HG03103 (cell line): ENCODE data around the gene LSM14B.
A peak's percentile ranks its signal among the peaks of the same experiment; 100 is the strongest.

Experiments used
- ATAC-seq: cut with Tn5 transposase; IDR thresholded peaks from one replicate; pipeline ENCODE4 v1.9.1; 2021; ENCODE audit warnings: low read depth; ENCODE audit not compliant: unreplicated experiment

LSM14B gene

DNA sequence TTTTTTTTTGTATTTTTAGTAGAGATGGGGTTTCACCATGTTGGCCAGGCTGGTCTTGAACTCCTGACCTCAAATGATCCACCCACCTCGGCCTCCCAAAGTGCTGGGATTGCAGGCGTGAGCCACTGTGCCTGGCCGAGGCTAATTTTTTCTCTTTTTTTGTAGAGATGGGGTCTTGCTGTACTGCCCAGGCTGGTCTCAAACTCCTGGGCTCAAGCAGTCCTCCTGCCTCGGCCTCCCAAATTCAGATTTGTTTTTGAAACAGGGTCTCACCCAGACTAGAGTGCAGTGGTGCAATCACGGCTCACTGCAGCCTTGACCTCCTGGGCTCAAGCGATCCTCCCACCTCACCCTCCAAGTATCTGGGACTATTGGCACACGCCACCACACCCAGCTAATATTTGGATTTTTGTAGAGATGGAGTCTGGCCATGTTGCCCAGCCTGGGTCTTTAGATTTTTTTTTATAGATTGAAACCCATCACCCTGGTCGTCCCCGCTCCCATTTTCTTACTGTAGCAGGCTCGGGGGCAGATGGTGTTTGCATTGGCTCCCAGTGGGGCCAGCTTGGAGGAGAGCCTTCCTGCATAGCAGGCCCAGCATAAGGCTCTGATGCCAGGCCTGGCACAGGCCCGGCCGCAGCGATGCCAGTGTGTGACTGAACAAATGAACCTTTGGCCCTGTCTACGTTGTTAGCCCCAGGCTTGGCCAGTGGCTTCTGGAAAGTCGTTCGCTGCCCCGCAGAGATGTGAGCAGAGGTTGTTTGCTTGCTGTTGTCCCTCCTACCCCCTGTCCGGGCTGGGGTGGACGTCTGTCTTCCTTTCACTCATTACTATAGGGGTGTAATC lies 56.3 kb downstream of the LSM14B start:
- no peak for ATAC-seq

GRCh38 chr20:62179162-62179504 lies 56.9 kb downstream of the LSM14B start:
- ATAC-seq, result no peak

DNA sequence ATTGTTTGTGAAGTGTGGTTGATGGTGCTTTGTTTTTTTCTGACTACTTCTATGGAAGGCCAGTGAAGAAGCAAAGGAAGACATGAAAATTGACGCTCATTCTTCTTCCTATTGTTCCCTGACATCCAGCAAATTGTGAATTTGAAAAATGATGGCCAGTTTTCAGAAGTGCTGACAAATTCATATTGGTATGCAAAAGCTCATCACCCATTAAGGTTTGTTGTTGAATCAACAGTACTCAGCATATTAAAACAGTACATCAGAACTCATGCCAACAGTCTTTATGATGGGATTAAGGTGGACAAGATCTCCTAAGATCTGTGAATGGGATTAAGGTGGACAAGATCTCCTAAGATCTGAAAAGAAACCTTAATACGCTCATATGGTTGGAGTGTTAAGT lies 59.5 kb downstream of the LSM14B start:
- ATAC-seq, result no peak

DNA sequence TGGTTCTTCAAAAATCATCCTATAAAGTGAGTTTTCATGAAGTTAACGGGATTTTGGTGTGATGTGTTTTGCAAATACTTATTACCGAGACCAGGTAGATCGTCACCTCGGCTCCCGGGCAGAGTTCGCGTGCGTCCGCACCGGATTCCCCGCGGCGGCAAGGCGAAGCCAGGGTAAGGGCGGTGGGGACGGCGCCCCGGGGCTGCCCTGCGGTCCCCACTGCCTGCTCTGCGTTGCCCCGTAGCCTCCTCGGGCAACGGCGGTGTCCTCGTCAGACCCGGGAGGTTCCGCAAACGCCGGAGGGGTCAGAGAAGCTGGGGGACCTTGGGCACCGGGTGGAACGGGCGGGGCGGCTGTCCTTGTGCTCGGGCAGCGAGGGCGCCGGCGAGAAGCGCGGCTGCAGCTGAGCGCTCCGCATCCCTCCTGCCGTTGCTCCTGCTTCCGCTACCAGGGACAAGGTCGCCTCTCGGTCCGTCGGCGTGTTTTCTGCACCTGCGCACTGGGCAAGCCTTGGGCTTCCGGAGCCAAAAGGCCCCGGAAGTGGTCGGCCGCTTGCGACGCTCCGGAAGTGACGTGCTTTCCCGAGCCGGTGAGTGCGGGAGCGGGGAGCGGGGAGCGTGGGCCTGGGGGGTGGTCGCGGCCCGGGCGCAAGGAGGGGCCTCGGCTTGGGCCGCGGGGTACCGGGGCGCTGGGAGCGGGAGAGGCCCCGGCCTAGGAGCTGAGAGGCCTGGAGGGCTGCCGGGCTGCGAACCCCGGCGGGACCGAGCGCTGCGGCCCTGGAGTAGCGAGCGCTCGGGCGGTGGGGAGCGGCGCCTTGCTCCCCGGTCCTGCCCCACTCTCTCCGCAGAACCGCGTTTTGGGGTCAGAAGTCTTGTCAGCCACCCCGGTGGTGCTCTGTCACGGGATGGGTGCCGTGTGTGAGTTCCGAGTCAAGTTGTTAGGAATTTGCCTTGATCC lies 60.5 kb downstream of the LSM14B start, which contains the start of gene MTG2:
TSS of gene MTG2 (plus strand) at position 560 of the 957 bp plus-strand sequence. CDS start 10,393 bp downstream, outside the sequence.
- peak; percentile 87 for ATAC-seq

GRCh38 chr20:62183426-62184142 lies 61.3 kb downstream of the LSM14B start:
- no peak for ATAC-seq
